OCI-LY7 (cell line): ENCODE results near the gene AGFG1. TPM values are rescaled to one million over a fixed set of nuclear protein-coding genes. Genes with fewer than 3 reads are reported as not detected.
A peak's percentile ranks its signal among the peaks of the same experiment; 100 is the strongest.

Experiments used
- BruUV-seq: library from RNA; stranded (reverse); fragments of 400-500 nt; replicated peaks from 2 replicates; lab custom pipeline; 2021; lab: Mats Ljungman, UMichigan
- CTCF ChIA-PET: fragments of 300-600 bp; sonication (Branson Sonifier 250); formaldehyde crosslinking; loops from one replicate; lab custom pipeline; 2022; ENCODE audit warnings: antibody characterized with exemption; ENCODE audit not compliant: unreplicated experiment; lab: Charles Lee
- POLR2A ChIA-PET: fragments of 300-600 bp; sonication (Branson Sonifier 250); formaldehyde crosslinking; loops from one replicate; lab custom pipeline; 2022; ENCODE audit warnings: antibody characterized with exemption; lab: Charles Lee
- DNase-seq: peaks from one replicate; pipeline ENCODE4 v3.0.0-alpha.2; 2015; ENCODE audit warnings: low spot score
- H2AFZ ChIP-seq: fragments of 200-600 bp; sonication (generic), shearing (Covaris generic); 2 replicates; pipeline ENCODE4 v1.6.1; 2014; ENCODE audit warnings: mild to moderate bottlenecking, antibody characterized with exemption, low read length, moderate library complexity
- H3K27ac ChIP-seq: fragments of 200-600 bp; sonication (generic); 2 replicates; pipeline ENCODE4 v1.5.1; 2014; ENCODE audit warnings: mixed run types, low read depth, mild to moderate bottlenecking, moderate library complexity, low read length, inconsistent platforms; ENCODE audit not compliant: poor library complexity, severe bottlenecking
- H3K36me3 ChIP-seq: fragments of 200-600 bp; sonication (generic); 2 replicates; pipeline ENCODE4 v1.6.1; 2014; ENCODE audit warnings: mild to moderate bottlenecking, antibody characterized with exemption, low read length, moderate library complexity, mixed read lengths; ENCODE audit not compliant: insufficient read depth
- H3K4me1 ChIP-seq: fragments of 200-600 bp; sonication (generic); 2 replicates; pipeline ENCODE4 v1.5.1; 2014; ENCODE audit warnings: mild to moderate bottlenecking, low read length; ENCODE audit not compliant: insufficient read depth, poor library complexity, severe bottlenecking
- H3K4me2 ChIP-seq: fragments of 200-600 bp; sonication (generic); 2 replicates; pipeline ENCODE4 v1.6.1; 2014; ENCODE audit warnings: mild to moderate bottlenecking, low read length
- H3K4me3 ChIP-seq: fragments of 200-600 bp; sonication (generic); 2 replicates; pipeline ENCODE4 v1.5.1; 2014; ENCODE audit warnings: mild to moderate bottlenecking, low read depth, low read length; ENCODE audit not compliant: poor library complexity, severe bottlenecking
- H3K79me2 ChIP-seq: fragments of 200-600 bp; sonication (generic); 2 replicates; pipeline ENCODE4 v1.6.1; 2016; ENCODE audit warnings: low read depth, mild to moderate bottlenecking, low read length, moderate library complexity, mixed read lengths; ENCODE audit not compliant: insufficient read depth
- H3K9me2 ChIP-seq: fragments of 200-600 bp; sonication (generic); 2 replicates; pipeline ENCODE4 v1.6.1; 2016; ENCODE audit warnings: mild to moderate bottlenecking, low read length, mixed read lengths; ENCODE audit not compliant: insufficient read depth
- H3K9me3 ChIP-seq: fragments of 200-600 bp; sonication (generic); 2 replicates; pipeline ENCODE4 v1.6.1; 2014; ENCODE audit warnings: mild to moderate bottlenecking, mixed run types, low read length, mixed read lengths
- H4K20me1 ChIP-seq: fragments of 200-600 bp; sonication (generic); 2 replicates; pipeline ENCODE4 v1.6.1; 2014; ENCODE audit warnings: mild to moderate bottlenecking, antibody characterized with exemption, low read length, moderate library complexity, mixed read lengths; ENCODE audit not compliant: insufficient read depth
- EZH2phosphoT487 ChIP-seq: fragments of 200-600 bp; sonication (generic); IDR thresholded peaks from 2 replicates; pipeline ENCODE4 v1.6.1; 2018; ENCODE audit warnings: low read depth, borderline replicate concordance, mild to moderate bottlenecking, mixed run types, antibody characterized with exemption, low read length, moderate library complexity, mixed read lengths
- intact Hi-C: fragments of 100-400 bp; cut with micrococcal nuclease; formaldehyde crosslinking; loops from one replicate; pipeline ENCODE4 v1.10.0; 2022; ENCODE audit not compliant: unreplicated experiment
- total RNA-seq, 2 experiments: library from RNA; depleted of rRNA in 1 of 2; stranded (reverse); fragments of >200 nt in 1 of 2; shearing (Covaris generic) in 1 of 2; gene quantifications; 2 replicates each; pipeline ENCODE4 v1.2.3, GENCODE V29; 2014 to 2022
- TF ChIP-seq, protein P1 (sequence below): fragments of 200-600 bp; sonication (generic); conservative IDR thresholded peaks from 2 replicates; pipeline ENCODE4 v1.5.1; 2014; ENCODE audit warnings: mild to moderate bottlenecking, antibody characterized with exemption, low read length, moderate library complexity, mixed read lengths

The AGFG1 gene
- total RNA-seq, 2 experiments from 2014 or later: 37.6 to 65.4 TPM

DNA sequence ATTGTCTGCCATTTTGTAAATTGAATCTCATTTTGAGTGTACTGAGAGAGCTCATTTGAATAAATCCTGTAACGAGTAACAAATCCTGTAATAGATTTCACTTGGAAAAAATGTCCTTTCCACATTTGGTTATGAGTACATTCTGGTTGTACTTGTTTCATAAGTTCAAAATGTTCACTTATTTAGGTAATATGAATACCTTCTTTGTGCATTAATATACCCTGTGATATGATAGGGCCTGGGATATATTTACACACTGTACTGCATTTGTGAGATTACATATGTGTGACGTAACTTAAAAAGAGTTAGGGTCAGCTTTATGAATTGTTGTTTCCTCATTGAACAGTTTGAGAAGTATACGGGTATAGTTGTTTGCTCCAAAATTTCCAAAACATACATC lies 16.1 kb downstream of the AGFG1 start:
- TF ChIP-seq, protein P1, sequence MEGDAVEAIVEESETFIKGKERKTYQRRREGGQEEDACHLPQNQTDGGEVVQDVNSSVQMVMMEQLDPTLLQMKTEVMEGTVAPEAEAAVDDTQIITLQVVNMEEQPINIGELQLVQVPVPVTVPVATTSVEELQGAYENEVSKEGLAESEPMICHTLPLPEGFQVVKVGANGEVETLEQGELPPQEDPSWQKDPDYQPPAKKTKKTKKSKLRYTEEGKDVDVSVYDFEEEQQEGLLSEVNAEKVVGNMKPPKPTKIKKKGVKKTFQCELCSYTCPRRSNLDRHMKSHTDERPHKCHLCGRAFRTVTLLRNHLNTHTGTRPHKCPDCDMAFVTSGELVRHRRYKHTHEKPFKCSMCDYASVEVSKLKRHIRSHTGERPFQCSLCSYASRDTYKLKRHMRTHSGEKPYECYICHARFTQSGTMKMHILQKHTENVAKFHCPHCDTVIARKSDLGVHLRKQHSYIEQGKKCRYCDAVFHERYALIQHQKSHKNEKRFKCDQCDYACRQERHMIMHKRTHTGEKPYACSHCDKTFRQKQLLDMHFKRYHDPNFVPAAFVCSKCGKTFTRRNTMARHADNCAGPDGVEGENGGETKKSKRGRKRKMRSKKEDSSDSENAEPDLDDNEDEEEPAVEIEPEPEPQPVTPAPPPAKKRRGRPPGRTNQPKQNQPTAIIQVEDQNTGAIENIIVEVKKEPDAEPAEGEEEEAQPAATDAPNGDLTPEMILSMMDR: no peak
- ChIA-PET POLR2A (interaction anchor here (0.6 to 1.3 kb wide), 7 partner anchors 8 to 147 kb away, joined by 3 to 8 read pairs (median 3); no protein-coding TSS in a partner anchor), CTCF (no interaction called here)
- intact Hi-C loops: no loop called here
- Histone ChIP-seq H3K79me2 (peaks cover 100% of the 10 kb centered on the region), H3K4me2 (no peak overlapping the region), H3K4me1 (peaks cover 7% of the 10 kb centered on the region), H3K9me2 (no peaks in the 10 kb centered on the region), H2AFZ (no peak overlapping the region), H4K20me1 (peaks cover 9% of the 10 kb centered on the region), H3K9me3 (peaks cover 17% of the 10 kb centered on the region), H3K4me3 (no peak overlapping the region), H3K36me3 (peaks cover 20% of the 10 kb centered on the region), H3K27ac (no peak overlapping the region)
- no peak for DNase-seq
- no TSS peak for BruUV-seq

DNA sequence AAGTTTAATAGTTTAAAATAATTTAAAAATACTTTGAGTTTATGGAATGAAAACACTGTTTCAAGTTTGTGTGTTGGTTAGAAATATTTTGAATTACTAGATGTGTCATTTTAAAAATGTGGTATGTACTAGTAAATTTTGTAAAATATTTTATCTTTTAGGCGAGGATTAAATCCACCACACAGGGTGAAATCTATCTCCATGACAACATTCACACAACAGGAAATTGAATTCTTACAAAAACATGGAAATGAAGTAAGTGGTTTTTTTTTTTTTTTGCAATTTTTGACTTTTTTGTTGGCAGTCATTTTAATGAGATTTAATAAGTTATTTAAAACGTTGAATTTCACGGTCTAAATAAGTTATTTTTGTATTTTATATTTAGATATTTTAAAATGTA lies 19.4 kb downstream of the AGFG1 start:
- no peak for TF ChIP-seq EZH2phosphoT487
- Histone ChIP-seq H3K4me1 (no peaks in the 10 kb centered on the region), H3K79me2 (peaks cover 77% of the 10 kb centered on the region), H2AFZ (no peak overlapping the region), H3K36me3 (peaks cover 34% of the 10 kb centered on the region; the same call in 1 of the 2 replicates), H3K4me3 (no peak overlapping the region), H3K4me2 (no peak overlapping the region), H4K20me1 (peaks cover 7% of the 10 kb centered on the region; the same call in 1 of the 2 replicates), H3K9me3 (peaks cover 7% of the 10 kb centered on the region; the same call in 1 of the 2 replicates), H3K27ac (no peak overlapping the region), H3K9me2 (no peaks in the 10 kb centered on the region)
- no TSS peak for BruUV-seq
- intact Hi-C loops: no loop called here
- no peak for DNase-seq
- ChIA-PET POLR2A (interaction anchor here (0.7 to 1.2 kb wide), 2 partner anchors 11 to 395 kb away, joined by 3 to 6 read pairs; no protein-coding TSS in a partner anchor), CTCF (no interaction called here)

DNA sequence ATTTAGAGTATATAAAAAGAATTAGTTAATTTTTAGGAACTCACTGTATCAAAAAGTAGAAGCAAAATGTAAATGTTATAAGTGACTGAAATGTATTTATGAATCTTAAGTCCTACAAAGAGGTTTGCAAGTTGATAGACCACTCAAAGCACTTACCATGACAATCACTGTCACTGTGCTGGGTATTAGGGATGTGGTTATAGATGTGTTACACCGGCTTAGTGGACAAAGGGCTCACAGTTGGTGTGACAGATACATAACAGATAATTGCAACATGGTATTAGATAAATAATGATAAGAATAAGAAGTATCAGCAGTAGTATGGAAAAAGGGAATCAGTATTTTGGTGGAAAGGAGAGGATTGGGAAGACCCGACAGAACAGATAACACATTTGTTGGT lies 21.6 kb downstream of the AGFG1 start:
- no peaks in the 10 kb centered on the region for H3K9me3 ChIP-seq
- peaks cover 31% of the 10 kb centered on the region; the same call in 1 of the 2 replicates for H3K36me3 ChIP-seq
- no peak overlapping the region for H2AFZ ChIP-seq
- H3K4me1 ChIP-seq: no peaks in the 10 kb centered on the region
- CTCF ChIA-PET: no interaction called here
- POLR2A ChIA-PET: interaction anchor here (1.3 kb wide), 1 partner anchor 14 kb away, joined by 4 read pairs; no protein-coding TSS in a partner anchor
- H3K4me2 ChIP-seq: no peak overlapping the region
- H3K9me2 ChIP-seq: no peaks in the 10 kb centered on the region
- DNase-seq: no peak
- intact Hi-C loops: no loop called here
- TSS peak; percentile 15 for BruUV-seq
- peaks cover 4% of the 10 kb centered on the region; the same call in 1 of the 2 replicates for H4K20me1 ChIP-seq
- H3K27ac ChIP-seq: no peak overlapping the region
- H3K4me3 ChIP-seq: no peak overlapping the region
- TF ChIP-seq, protein P1: no peak
- TF ChIP-seq EZH2phosphoT487: no peak
- peaks cover 65% of the 10 kb centered on the region for H3K79me2 ChIP-seq
